ENCODE measurements around the gene SPIRE1.

GRCh38 chr18:12410081-12410481, 247.8 kb downstream of the SPIRE1 start:
- TF ChIP-seq CTCF (IDR thresholded peaks at IDR 0.05) (no peak), POLR2A (IDR thresholded peaks at IDR 0.05) (no peak)

Data from esophagus squamous epithelium (tissue), 4 donors.